ENCODE results near the gene ATRX. TPM values are rescaled to one million over a fixed set of nuclear protein-coding genes. Genes with fewer than 3 reads are reported as not detected.
"Not testable (repeated sequence)": the region's sequence is repeated elsewhere in the genome, so short reads cannot be mapped to it uniquely, and the experiment has no call there.

Gene ATRX
- total RNA-seq, 4 donors from 2014 or later: 22.8 to 249 (median 112) TPM

GRCh38 chrX:77502951-77503525 lies 283.0 kb downstream of the ATRX start:
- H3K27me3 ChIP-seq: no peaks in the 10 kb centered on the region

GRCh38 chrX:77500164-77500563 lies 285.9 kb downstream of the ATRX start:
- H3K36me3 ChIP-seq; H3K4me3 ChIP-seq; DNase-seq; H3K27me3 ChIP-seq; H3K27ac ChIP-seq; H3K9me3 ChIP-seq; H3K4me1 ChIP-seq; intact Hi-C loops (cut with DNase I; ENCODE audit: low total_unique reads): not testable (repeated sequence)

More at GRCh38 chrX:77502951-77503525, 283.0 kb downstream of the ATRX start:
- no peak for DNase-seq
- intact Hi-C loops (cut with DNase I; ENCODE audit: low total_unique reads): no loop called here
- TF ChIP-seq, protein P1, sequence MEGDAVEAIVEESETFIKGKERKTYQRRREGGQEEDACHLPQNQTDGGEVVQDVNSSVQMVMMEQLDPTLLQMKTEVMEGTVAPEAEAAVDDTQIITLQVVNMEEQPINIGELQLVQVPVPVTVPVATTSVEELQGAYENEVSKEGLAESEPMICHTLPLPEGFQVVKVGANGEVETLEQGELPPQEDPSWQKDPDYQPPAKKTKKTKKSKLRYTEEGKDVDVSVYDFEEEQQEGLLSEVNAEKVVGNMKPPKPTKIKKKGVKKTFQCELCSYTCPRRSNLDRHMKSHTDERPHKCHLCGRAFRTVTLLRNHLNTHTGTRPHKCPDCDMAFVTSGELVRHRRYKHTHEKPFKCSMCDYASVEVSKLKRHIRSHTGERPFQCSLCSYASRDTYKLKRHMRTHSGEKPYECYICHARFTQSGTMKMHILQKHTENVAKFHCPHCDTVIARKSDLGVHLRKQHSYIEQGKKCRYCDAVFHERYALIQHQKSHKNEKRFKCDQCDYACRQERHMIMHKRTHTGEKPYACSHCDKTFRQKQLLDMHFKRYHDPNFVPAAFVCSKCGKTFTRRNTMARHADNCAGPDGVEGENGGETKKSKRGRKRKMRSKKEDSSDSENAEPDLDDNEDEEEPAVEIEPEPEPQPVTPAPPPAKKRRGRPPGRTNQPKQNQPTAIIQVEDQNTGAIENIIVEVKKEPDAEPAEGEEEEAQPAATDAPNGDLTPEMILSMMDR (IDR thresholded peaks at IDR 0.05): no peak
- TF ChIP-seq POLR2A (IDR thresholded peaks at IDR 0.05): no peak
- H3K4me1 ChIP-seq: peaks cover 0 to 3% of the 10 kb centered on the region in 2 donors
- H3K36me3 ChIP-seq: peaks cover 0 to 3% of the 10 kb centered on the region in 2 donors
- no peak overlapping the region for H3K4me3 ChIP-seq
- no peaks in the 10 kb centered on the region for H3K9me3 ChIP-seq
- H3K27ac ChIP-seq: no peak overlapping the region

DNA sequence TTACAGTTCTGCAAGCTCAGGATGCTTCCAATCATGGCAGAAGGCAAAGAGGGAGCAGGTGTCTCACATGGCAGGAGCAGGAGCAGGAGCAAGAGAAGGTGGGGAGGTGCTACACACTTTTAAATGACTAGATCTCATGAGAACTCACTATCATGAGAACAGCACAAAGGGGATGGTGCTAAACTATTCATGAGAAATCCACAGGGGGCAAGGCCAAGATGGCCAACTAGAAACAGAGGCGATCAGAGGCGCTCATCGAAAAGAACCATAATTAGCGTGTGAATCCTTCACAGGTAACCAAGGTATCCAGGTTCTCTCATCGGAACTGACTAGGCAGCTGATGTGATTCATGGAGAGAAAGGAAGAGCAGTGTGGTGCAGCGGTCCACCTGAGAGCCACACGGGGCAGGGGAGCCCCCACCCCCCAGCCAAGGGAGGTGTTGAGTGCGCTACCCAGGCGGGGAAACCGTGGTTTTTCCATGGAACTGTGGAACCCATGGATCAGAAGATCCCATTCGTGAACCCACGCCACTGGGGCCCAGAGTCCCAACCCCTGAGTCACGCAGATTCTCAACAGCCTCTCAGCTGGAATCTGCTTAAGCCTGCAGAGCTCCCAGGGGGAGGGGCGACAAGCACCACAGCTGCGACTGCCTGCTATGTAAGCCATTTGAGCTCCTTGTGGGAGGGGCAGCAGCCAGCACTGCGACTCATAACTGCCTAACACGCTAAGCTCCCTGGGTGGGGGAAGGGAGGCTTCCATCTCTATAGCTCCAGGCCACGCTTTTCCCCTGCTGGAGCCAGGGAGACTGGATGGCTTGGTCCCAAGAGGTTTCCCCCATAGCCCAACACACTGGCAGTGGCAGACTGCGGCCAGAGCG lies 292.1 kb downstream of the ATRX start:
- no peak for DNase-seq
- Histone ChIP-seq H3K36me3 (no peaks in the 10 kb centered on the region), H3K9me3 (no peaks in the 10 kb centered on the region), H3K27ac (no peak overlapping the region), H3K4me1 (no peaks in the 10 kb centered on the region), H3K4me3 (no peak overlapping the region), H3K27me3 (no peaks in the 10 kb centered on the region)
- intact Hi-C loops (cut with DNase I; ENCODE audit: low total_unique reads): no loop called here
- no peak for TF ChIP-seq POLR2A (IDR thresholded peaks at IDR 0.05)
- TF ChIP-seq, protein P1 (IDR thresholded peaks at IDR 0.05): no peak

- intact Hi-C loops (cut with DNase I; ENCODE audit: low total_unique reads): no loop called here
- Histone ChIP-seq H3K27me3 (no peaks in the 10 kb centered on the region), H3K9me3 (no peaks in the 10 kb centered on the region), H3K4me3 (no peak overlapping the region), H3K36me3 (no peaks in the 10 kb centered on the region), H3K4me1 (no peaks in the 10 kb centered on the region), H3K27ac (no peak overlapping the region)
- TF ChIP-seq POLR2A (IDR thresholded peaks at IDR 0.05): no peak
- TF ChIP-seq, protein P1 (IDR thresholded peaks at IDR 0.05): no peak
- DNase-seq: no peak
These were observed 302.0 kb downstream of the ATRX start for GRCh38 chrX:77484045-77484444.

DNA sequence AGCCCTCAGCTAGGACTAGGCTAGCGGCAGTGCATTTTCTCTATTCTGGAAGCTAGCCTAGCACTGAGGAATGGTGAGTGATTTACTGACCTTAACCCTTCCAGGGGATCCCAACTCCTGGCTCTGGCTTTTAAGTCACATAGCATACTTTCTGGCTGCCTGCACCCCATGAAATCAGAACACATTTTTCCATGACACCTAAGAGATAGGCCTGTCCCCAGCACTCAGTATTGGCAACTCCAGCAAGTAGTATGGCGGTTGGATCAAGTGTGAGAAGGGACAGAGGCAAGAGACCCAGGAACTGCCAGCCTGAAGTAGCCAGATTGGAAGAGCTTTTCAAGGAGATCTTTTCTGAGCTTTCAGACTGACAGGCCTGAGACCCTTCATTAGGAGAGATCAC lies 330.6 kb downstream of the ATRX start:
- intact Hi-C loops (cut with DNase I; ENCODE audit: low total_unique reads): no loop called here

More for the DNA sequence above, 330.6 kb downstream of the ATRX start:
- no peak for TF ChIP-seq POLR2A (IDR thresholded peaks at IDR 0.05)
- TF ChIP-seq, protein P1 (IDR thresholded peaks at IDR 0.05): no peak
- H3K27ac ChIP-seq: no peak overlapping the region
- no peaks in the 10 kb centered on the region for H3K4me1 ChIP-seq
- no peak overlapping the region for H3K4me3 ChIP-seq
- no peaks in the 10 kb centered on the region for H3K27me3 ChIP-seq
- H3K9me3 ChIP-seq: no peaks in the 10 kb centered on the region
- no peak for DNase-seq
- no peaks in the 10 kb centered on the region for H3K36me3 ChIP-seq

Small RNA genes within 50 kb of the gene (small RNA-seq; reads per million reads assigned to genes)
- not detected for gene FABP5P15

Other genes starting within 250 kb of the ATRX start
- 100 to 1,000 TPM in 1 of 4 donors, 10 to 100 TPM in 3; 33.6 to 122 (median 48.6) TPM for gene MAGT1, start 109.2 kb upstream of the ATRX start, total RNA-seq
- 100 to 1,000 TPM; 182 to 801 (median 415) TPM for gene COX7B, start 113.3 kb upstream of the ATRX start, total RNA-seq
- 10 to 100 TPM in 2 of 4 donors, 1 to 10 TPM in 2; 4.9 to 26.5 (median 12.8) TPM for gene ATP7A, start 124.5 kb upstream of the ATRX start, total RNA-seq
- gene PGAM4, start 183.4 kb upstream of the ATRX start, total RNA-seq: not detected